Measurements from ENCODE around the gene ICAM1.

The ICAM1 gene

DNA sequence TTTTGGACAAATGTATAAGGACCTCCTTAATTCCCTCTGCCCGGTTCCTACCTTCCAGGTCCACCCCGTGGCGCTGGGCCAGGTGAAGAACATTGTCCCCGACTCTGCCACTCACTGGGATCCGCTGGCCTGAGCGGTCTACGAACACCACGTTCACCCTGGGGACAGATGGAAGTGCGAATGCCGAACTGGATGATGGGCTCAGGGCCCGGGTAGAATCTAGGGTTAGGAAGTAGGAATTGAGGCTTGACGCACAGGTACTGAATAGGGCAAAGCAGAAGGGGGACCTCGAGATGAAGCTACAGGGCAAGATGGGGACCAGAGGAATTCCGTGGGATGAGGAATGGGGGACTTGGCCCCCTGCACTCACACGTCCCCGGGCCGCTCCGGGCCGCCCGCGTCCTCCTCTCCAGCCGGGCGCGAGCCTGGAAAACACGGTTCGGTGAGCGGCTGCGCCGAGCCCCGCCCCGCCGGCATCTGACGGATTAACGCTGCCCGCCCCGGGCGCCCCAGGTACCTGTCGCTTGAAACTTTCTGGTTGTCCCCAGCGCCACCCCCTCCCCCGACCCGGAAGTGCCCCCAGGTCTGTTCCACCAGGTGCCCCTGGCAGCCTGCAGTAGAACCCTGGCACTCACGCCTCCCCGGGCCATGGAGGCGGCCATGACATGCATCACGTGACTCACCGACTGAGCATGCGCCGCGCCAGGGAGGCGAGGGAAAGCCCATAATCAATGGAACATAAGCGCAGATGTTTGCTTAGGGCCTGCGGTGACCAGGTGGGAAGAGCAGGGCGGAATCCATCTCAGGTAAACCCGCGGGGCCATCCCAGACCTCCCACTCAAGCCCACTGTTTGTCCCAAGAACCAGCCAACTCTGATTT, 44.7 kb downstream of the ICAM1 start, which contains the start of gene FDX2:
FDX2 (minus strand) TSS at position 681 of the 880 bp plus-strand sequence; CDS start at position 662, 19 bp downstream.
- peaks cover 7% of the 10 kb centered on the region for H3K4me1 ChIP-seq (ENCODE audit: control insufficient read depth, insufficient read depth, low read length)
- H3K36me3 ChIP-seq (ENCODE audit: control insufficient read depth, insufficient read depth, low read length): peaks cover 15% of the 10 kb centered on the region
- H3K4me3 ChIP-seq (ENCODE audit: insufficient read depth, low read depth, low read length): peak within 1 kb of the TSS; percentile 93
- H3K9me3 ChIP-seq (ENCODE audit: control insufficient read depth, low read length): no peaks in the 10 kb centered on the region
- WGBS, 2 experiments: 2% methylated on average over 55 of the region's 55 CpGs
- no peaks in the 10 kb centered on the region for H3K27me3 ChIP-seq (ENCODE audit: control insufficient read depth, insufficient read depth, low read length, poor library complexity, severe bottlenecking)
- peak within 1 kb of the TSS; percentile 50 for H3K27ac ChIP-seq (ENCODE audit: insufficient read depth, low read depth, low read length, poor library complexity, severe bottlenecking)

DNA sequence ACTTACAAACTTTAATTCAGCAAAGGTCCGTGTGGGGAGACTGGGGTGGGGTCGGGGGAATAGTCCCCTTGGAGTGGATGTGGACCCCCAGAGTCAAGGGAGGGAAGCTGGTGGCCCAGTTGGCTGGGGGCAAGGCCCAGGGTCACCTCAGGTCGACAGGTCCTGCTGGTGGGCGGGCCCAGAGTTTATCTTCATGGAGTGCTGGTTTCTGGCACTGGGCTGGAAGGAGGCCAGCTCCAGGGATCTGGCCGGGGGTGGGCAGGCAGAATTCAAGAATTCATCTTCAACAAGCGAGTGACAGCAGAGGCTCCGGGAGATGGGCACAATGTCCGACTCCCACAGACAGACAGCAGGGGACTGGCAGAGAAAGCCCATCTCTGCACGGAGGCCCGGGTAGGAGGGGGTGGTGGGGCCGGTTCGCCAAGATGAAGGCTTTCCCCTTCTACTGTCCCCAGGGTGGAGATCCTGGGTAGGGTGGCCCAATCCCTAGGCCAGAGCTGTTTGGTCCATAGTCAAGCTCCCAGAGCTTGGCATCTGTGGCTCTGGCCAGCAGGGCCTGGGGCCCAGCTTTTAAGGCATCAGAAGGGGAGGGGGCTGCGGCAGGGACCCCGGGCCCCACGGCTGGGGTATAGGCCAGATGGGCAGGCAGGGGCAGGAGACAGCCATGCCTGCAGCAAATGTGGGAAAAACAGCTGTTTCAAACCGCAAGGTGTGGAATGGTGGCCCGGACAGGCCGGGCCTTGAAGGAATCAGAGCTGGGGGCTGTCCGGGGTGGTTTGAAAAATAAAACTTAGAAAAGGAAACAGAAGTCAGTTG, 45.5 kb downstream of the ICAM1 start:
- Histone ChIP-seq H3K36me3 (ENCODE audit: control insufficient read depth, insufficient read depth, low read length) (peaks cover 22% of the 10 kb centered on the region), H3K27ac (ENCODE audit: insufficient read depth, low read depth, low read length, poor library complexity, severe bottlenecking) (peak overlapping the region; percentile 50), H3K27me3 (ENCODE audit: control insufficient read depth, insufficient read depth, low read length, poor library complexity, severe bottlenecking) (no peaks in the 10 kb centered on the region), H3K4me3 (ENCODE audit: insufficient read depth, low read depth, low read length) (peak overlapping the region; percentile 93), H3K9me3 (ENCODE audit: control insufficient read depth, low read length) (no peaks in the 10 kb centered on the region), H3K4me1 (ENCODE audit: control insufficient read depth, insufficient read depth, low read length) (peaks cover 7% of the 10 kb centered on the region)
- WGBS, 2 experiments: 85 to 86% methylated on average over 19 of the region's 19 CpGs

DNA sequence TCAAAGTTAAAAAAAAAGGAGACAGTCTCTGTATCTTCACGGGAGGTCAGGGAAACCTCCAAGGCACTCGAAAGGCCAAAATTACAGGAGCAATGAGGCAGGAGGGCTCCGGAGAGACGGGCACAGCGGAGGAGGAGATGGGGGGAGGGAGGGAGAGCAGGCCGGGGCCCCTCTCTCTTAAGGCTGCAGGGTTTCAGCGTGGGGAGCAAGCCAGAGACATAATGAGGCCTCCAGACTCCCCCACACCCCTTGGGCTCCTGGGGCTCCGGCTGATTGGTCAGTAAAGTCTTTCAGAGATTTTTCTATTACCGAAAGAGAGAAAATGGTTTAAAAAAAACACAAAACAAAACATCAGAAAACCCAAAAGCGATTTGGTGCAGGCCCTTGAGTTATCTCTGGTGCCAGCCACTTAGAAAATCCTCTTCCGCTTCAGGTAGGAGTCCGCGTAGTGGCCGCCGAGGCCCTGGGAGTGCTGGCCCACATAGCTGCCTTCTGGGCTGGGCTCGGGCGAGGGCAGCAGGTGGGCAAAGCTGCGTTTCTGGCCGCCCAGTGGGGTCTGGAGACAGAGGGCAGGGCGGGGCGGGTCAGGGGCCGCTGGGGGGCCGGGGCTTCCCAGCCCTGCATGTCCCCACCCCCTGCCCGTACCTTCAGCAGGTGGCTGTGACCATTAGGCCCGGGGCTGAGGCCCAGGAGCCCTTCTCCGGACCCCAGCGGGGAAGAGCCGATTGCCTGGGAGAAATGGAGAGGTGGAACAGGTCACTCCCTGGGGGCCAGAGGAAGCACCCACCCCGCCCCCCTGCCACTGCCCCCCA, 46.3 kb downstream of the ICAM1 start:
- Histone ChIP-seq H3K4me1 (ENCODE audit: control insufficient read depth, insufficient read depth, low read length) (peaks cover 7% of the 10 kb centered on the region), H3K27me3 (ENCODE audit: control insufficient read depth, insufficient read depth, low read length, poor library complexity, severe bottlenecking) (no peaks in the 10 kb centered on the region), H3K27ac (ENCODE audit: insufficient read depth, low read depth, low read length, poor library complexity, severe bottlenecking) (no peak overlapping the region), H3K4me3 (ENCODE audit: insufficient read depth, low read depth, low read length) (no peak overlapping the region), H3K9me3 (ENCODE audit: control insufficient read depth, low read length) (no peaks in the 10 kb centered on the region), H3K36me3 (ENCODE audit: control insufficient read depth, insufficient read depth, low read length) (peaks cover 28% of the 10 kb centered on the region)
- 93 to 94% methylated on average over 29 of the region's 29 CpGs for WGBS, 2 experiments

DNA sequence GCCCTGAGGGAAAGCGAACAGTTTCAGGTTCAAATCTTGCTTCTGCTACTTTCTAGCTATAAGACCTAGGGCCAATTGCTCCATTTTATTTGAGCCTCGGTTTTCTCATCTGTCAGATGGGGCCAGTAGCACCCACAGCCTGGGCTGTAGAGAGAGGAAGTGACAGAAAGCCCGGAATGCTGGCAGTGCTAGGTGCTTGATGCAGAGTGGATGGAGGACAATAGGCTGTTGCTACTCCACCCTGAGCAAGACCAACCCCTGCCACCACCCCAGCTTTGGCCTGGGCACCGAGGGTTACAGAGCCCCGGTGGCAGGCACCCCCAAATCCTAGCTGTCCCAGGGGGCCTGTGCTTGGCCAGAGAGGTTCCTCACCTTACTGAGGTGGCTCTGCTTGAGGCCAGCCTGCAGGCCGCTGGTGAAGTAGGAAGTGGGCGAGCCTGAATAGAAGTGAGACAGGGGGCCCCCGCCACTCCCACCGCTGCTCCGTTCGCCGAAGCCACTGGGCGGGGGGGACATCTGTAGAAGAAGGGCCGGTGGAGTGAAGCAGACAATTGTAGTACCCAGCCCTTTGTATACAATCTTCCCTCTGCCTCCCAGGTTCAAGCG, 47.0 kb downstream of the ICAM1 start:
- no peaks in the 10 kb centered on the region for H3K27me3 ChIP-seq (ENCODE audit: control insufficient read depth, insufficient read depth, low read length, poor library complexity, severe bottlenecking)
- peaks cover 35% of the 10 kb centered on the region for H3K36me3 ChIP-seq (ENCODE audit: control insufficient read depth, insufficient read depth, low read length)

DNA sequence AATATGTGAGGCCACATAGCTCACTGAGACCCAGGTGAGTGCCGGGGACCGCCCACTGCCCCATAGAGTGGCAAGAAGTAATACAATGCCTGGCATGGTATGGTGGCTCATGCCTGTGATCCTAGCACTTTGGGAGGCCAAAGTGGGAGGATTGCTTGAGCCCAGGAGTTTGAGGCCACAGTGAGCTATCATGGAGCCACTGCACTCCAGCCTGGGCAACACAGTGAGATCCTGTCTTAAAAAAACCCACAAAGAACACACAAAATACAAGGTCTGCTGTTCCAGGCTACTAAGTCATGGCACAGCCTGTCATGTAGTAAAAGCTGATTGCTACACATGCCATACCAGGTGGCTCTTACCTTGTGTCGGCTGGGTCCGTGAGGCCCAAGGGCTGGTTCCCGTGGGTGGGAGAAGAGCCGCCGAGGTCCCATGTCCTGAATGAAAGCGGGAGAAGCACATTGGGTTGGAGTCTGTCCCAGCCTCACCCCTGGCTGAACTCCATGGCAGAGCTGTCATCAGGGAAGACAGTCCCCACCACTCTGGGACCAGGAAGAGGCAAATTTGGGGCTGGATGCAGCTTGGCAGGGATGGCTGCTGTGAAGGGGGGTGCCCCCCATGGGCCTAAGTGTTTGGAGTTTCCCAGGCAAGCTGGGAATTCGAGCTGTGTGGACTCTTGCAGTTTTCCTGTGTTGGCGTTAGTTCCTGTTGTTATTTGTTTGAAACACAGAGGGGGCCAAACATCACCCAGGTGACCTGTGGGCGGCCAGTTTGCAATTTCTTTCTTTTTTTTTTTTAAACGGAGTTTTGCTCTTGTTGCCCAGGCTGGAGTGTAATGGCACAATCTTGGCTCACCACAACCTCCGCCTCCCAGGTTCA, 48.1 kb downstream of the ICAM1 start:
- WGBS, 2 experiments: 89 to 95% methylated on average over 13 of the region's 13 CpGs
- Histone ChIP-seq H3K9me3 (ENCODE audit: control insufficient read depth, low read length) (no peaks in the 10 kb centered on the region), H3K36me3 (ENCODE audit: control insufficient read depth, insufficient read depth, low read length) (peaks cover 42% of the 10 kb centered on the region), H3K4me1 (ENCODE audit: control insufficient read depth, insufficient read depth, low read length) (peaks cover 7% of the 10 kb centered on the region), H3K4me3 (ENCODE audit: insufficient read depth, low read depth, low read length) (no peak overlapping the region), H3K27me3 (ENCODE audit: control insufficient read depth, insufficient read depth, low read length, poor library complexity, severe bottlenecking) (no peaks in the 10 kb centered on the region), H3K27ac (ENCODE audit: insufficient read depth, low read depth, low read length, poor library complexity, severe bottlenecking) (no peak overlapping the region)

More for the DNA sequence above, 47.0 kb downstream of the ICAM1 start:
- no peaks in the 10 kb centered on the region for H3K9me3 ChIP-seq (ENCODE audit: control insufficient read depth, low read length)
- H3K27ac ChIP-seq (ENCODE audit: insufficient read depth, low read depth, low read length, poor library complexity, severe bottlenecking): no peak overlapping the region
- no peak overlapping the region for H3K4me3 ChIP-seq (ENCODE audit: insufficient read depth, low read depth, low read length)
- H3K4me1 ChIP-seq (ENCODE audit: control insufficient read depth, insufficient read depth, low read length): peaks cover 7% of the 10 kb centered on the region
- WGBS, 2 experiments: 91 to 95% methylated on average over 15 of the region's 15 CpGs

GRCh38 chr19:10320602-10321416, 49.9 kb downstream of the ICAM1 start:
- 95% methylated on average over 32 of the region's 32 CpGs for WGBS, 2 experiments
- peaks cover 50% of the 10 kb centered on the region for H3K36me3 ChIP-seq (ENCODE audit: control insufficient read depth, insufficient read depth, low read length)
- no peaks in the 10 kb centered on the region for H3K9me3 ChIP-seq (ENCODE audit: control insufficient read depth, low read length)
- no peak overlapping the region for H3K27ac ChIP-seq (ENCODE audit: insufficient read depth, low read depth, low read length, poor library complexity, severe bottlenecking)
- H3K4me1 ChIP-seq (ENCODE audit: control insufficient read depth, insufficient read depth, low read length): peaks cover 6% of the 10 kb centered on the region
- no peak overlapping the region for H3K4me3 ChIP-seq (ENCODE audit: insufficient read depth, low read depth, low read length)
- H3K27me3 ChIP-seq (ENCODE audit: control insufficient read depth, insufficient read depth, low read length, poor library complexity, severe bottlenecking): no peaks in the 10 kb centered on the region

- Histone ChIP-seq H3K4me1 (ENCODE audit: control insufficient read depth, insufficient read depth, low read length) (peaks cover under 1% of the 10 kb centered on the region), H3K9me3 (ENCODE audit: control insufficient read depth, low read length) (no peaks in the 10 kb centered on the region), H3K36me3 (ENCODE audit: control insufficient read depth, insufficient read depth, low read length) (peaks cover 52% of the 10 kb centered on the region), H3K27me3 (ENCODE audit: control insufficient read depth, insufficient read depth, low read length, poor library complexity, severe bottlenecking) (no peaks in the 10 kb centered on the region), H3K27ac (ENCODE audit: insufficient read depth, low read depth, low read length, poor library complexity, severe bottlenecking) (no peak overlapping the region), H3K4me3 (ENCODE audit: insufficient read depth, low read depth, low read length) (no peak overlapping the region)
- WGBS, 2 experiments: 93 to 95% methylated on average over 11 of the region's 11 CpGs
These were observed 50.5 kb downstream of the ICAM1 start for GRCh38 chr19:10321417-10321797.

- Histone ChIP-seq H3K4me1 (ENCODE audit: control insufficient read depth, insufficient read depth, low read length) (no peaks in the 10 kb centered on the region), H3K36me3 (ENCODE audit: control insufficient read depth, insufficient read depth, low read length) (peaks cover 54% of the 10 kb centered on the region), H3K4me3 (ENCODE audit: insufficient read depth, low read depth, low read length) (no peak overlapping the region), H3K9me3 (ENCODE audit: control insufficient read depth, low read length) (no peaks in the 10 kb centered on the region), H3K27me3 (ENCODE audit: control insufficient read depth, insufficient read depth, low read length, poor library complexity, severe bottlenecking) (no peaks in the 10 kb centered on the region), H3K27ac (ENCODE audit: insufficient read depth, low read depth, low read length, poor library complexity, severe bottlenecking) (no peak overlapping the region)
- 96 to 97% methylated on average over 19 of the region's 19 CpGs for WGBS, 2 experiments
These were observed 51.2 kb downstream of the ICAM1 start for GRCh38 chr19:10321874-10322835.

Measured in ectodermal cell (in vitro differentiated cells).